Upper lobe of left lung (tissue), 4 donors: ENCODE results near the gene SLC25A47.

Experiments used
- CTCF ChIP-seq, 6 experiments: fragments of 450-650 bp in 4 of 6; fragments of 200-600 bp in 2 of 6; sonication (generic) in 2 of 6; IDR thresholded peaks; one replicate each; pipeline ENCODE4 v1.5.1; 2016 to 2019; ENCODE audit warnings: antibody characterized with exemption in 6 of 6
- POLR2A ChIP-seq, 4 donors: fragments of 450-650 bp; IDR thresholded peaks; one replicate each; pipeline ENCODE4 v1.5.1; 2016 to 2017; ENCODE audit warnings: antibody characterized with exemption in 4 of 4, mild to moderate bottlenecking in 2 of 4
- POLR2AphosphoS5 ChIP-seq, 2 donors: sonication (generic); formaldehyde crosslinking; IDR thresholded peaks; one replicate each; pipeline ENCODE4 v1.5.1; 2017; ENCODE audit warnings: antibody characterized with exemption in 2 of 2

DNA sequence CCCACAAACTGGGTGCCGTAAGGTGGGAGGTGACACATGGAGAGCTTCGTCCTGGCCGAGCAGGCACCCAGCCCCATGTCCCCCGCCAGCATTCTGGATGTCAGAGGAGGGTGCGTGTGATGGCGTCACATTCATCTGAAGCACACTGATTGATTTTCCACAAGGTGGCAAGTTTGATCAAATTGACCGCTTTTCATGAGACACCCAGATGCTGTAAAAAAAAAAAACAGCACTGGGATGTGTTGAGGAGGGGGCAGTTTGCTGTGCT, 41.1 kb upstream of the SLC25A47 start:
- TF ChIP-seq CTCF (IDR thresholded peaks at IDR 0.05) (no peak), POLR2A (IDR thresholded peaks at IDR 0.05) (no peak), POLR2AphosphoS5 (IDR thresholded peaks at IDR 0.05) (no peak)
